BLaER1 (cell line): ENCODE results near the gene IL2RA.
"Not testable (repeated sequence)": the region's sequence is repeated elsewhere in the genome, so short reads cannot be mapped to it uniquely, and the experiment has no call there.

Experiments
- H3K27ac ChIP-seq: shearing (Covaris generic); formaldehyde crosslinking; 2 replicates; pipeline ENCODE4 v1.8.1; 2022
- H3K27me3 ChIP-seq: shearing (Covaris generic); formaldehyde crosslinking; 2 replicates; pipeline ENCODE4 v1.8.1; 2022
- H3K36me3 ChIP-seq: shearing (Covaris generic); formaldehyde crosslinking; 2 replicates; pipeline ENCODE4 v1.8.1; 2022
- H3K4me1 ChIP-seq: shearing (Covaris generic); formaldehyde crosslinking; 2 replicates; pipeline ENCODE4 v1.8.1; 2022
- H3K4me2 ChIP-seq: shearing (Covaris generic); formaldehyde crosslinking; 2 replicates; pipeline ENCODE4 v1.8.1; 2022
- H3K4me3 ChIP-seq: shearing (Covaris generic); formaldehyde crosslinking; 2 replicates; pipeline ENCODE4 v1.8.1; 2022
- H3K9ac ChIP-seq: shearing (Covaris generic); formaldehyde crosslinking; 2 replicates; pipeline ENCODE4 v1.8.1; 2022
- H3K9me3 ChIP-seq: shearing (Covaris generic); formaldehyde crosslinking; 2 replicates; pipeline ENCODE4 v1.8.1; 2022
- H4K20me1 ChIP-seq: shearing (Covaris generic); formaldehyde crosslinking; 2 replicates; pipeline ENCODE4 v1.8.1; 2022
- Cebpa-rat ChIP-seq: shearing (Covaris generic); IDR thresholded peaks from 2 replicates; pipeline ENCODE4 v1.8.1; 2022

The IL2RA gene

DNA sequence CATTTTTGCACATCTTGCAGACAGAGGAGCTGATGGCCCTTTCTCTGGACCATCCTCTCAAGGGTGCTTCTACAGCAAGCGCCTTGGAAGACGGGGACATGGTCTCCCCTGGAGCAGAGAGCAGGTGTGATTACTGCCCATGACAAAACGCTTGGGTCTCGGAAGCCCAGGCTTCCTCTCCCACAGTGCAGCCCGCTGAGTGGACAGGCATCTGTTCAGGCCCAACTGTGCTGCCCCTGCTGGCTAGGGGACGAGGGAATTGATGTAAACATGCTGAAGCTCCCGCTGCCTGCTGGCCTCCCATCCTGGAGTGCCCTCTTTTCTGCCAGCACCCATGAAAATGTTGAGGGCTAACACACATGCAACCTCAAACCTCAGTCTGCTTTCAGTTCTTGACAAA, 99.1 kb downstream of the IL2RA start:
- H3K36me3 ChIP-seq, result peaks cover 15% of the 10 kb centered on the region; the same call in 1 of the 2 replicates
- no peaks in the 10 kb centered on the region for H3K9me3 ChIP-seq
- no peaks in the 10 kb centered on the region for H3K27me3 ChIP-seq
- H4K20me1 ChIP-seq, result no peaks in the 10 kb centered on the region
- no peak overlapping the region for H3K9ac ChIP-seq
- no peak overlapping the region for H3K4me2 ChIP-seq
- H3K27ac ChIP-seq, result no peak overlapping the region
- TF ChIP-seq Cebpa-rat, result no peak
- no peak overlapping the region for H3K4me3 ChIP-seq
- no peaks in the 10 kb centered on the region for H3K4me1 ChIP-seq

DNA sequence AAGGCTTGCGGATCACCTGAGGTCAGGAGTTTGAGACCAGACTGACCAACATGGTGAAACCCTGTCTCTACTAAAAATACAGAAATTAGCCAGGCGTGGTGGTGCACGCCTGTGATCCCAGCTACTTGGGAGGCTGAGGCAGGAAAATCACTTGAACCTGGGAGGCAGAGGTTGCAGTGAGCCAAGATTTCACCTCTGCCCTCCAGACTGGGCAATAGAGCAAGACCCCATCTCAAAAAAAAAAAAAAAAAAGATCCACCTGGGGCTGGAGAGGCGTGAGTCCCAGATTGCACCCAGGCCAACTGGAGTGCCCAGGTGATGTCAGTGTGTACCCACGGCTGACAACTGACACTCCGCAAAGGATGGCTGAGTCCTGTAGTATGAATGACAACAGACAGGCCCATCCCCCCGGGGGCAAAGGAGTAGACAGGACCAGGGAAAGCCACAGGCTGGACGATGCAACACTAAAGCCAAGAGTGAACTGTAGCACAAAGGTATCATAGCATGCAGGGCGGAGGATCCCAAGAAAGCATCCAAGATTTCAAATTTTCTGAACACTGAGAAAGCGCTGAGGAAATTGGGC, 99.7 kb downstream of the IL2RA start:
- not testable (repeated sequence) for H3K9me3 ChIP-seq, H3K27me3 ChIP-seq, H3K4me1 ChIP-seq, H3K9ac ChIP-seq, H4K20me1 ChIP-seq, H3K27ac ChIP-seq, H3K4me2 ChIP-seq, H3K4me3 ChIP-seq
- H3K36me3 ChIP-seq, result peaks cover 15% of the 10 kb centered on the region; the same call in 1 of the 2 replicates

DNA sequence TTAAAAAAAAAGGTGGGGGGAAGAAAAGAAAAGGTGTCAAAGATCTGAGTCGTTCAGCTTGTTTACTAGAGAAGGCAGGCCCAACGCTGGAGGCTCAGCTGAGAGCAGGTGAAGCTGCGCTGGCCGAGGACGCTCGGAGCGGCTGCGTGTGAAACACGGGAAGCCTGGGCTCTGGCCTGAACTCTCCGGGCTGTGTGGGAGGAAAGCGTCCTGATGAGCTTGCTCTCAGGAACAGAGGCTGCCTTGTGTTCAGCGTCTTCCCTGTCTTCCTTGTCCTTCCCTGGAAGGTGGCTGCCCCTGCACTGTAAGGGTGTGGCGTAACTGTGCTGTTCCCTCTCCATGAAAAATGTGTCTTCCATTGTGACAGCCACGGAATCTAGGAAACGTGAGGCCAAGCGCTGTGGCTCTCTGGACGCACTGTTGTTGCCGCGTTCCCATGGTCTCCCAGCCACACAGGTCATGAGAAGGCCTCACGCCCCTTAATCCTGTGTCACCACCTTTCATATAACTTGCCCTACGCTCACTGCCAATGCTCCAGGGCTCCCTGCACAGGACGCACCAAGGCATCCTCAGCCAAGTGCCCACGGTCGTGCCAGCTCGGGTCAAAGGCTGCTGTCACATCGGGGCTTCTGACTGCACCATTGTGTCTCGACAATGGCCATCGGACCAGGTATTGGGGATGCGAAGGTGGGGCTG, 100.6 kb downstream of the IL2RA start:
- Histone ChIP-seq H3K9me3 (no peaks in the 10 kb centered on the region), H3K4me1 (no peaks in the 10 kb centered on the region), H3K4me2 (no peak overlapping the region), H3K27ac (no peak overlapping the region), H3K9ac (no peak overlapping the region), H3K36me3 (peaks cover 15% of the 10 kb centered on the region; the same call in 1 of the 2 replicates), H3K4me3 (no peak overlapping the region), H4K20me1 (no peaks in the 10 kb centered on the region), H3K27me3 (no peaks in the 10 kb centered on the region)
- no peak for TF ChIP-seq Cebpa-rat

DNA sequence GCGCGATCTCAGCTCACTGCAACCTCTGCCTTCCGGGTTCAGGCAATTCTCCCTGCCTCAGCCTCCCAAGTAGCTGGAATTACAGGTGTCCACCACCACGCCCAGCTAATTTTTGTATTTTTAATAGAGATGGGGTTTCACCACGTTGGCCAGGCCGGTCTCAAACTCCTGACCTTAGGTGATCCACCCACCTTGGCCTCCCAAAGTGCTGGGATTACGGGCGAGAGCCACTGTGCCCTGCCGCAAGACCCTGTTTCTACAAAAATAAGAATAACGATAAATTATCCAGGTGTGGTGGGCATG, 101.2 kb downstream of the IL2RA start:
- H3K4me1 ChIP-seq, H3K9ac ChIP-seq, H3K9me3 ChIP-seq, H3K27ac ChIP-seq, H3K4me2 ChIP-seq, H4K20me1 ChIP-seq, H3K4me3 ChIP-seq, H3K27me3 ChIP-seq: not testable (repeated sequence)
- H3K36me3 ChIP-seq, result peaks cover 15% of the 10 kb centered on the region; the same call in 1 of the 2 replicates
